GM18499 (cell line): Measurements from ENCODE around the gene RPL4.
"Not testable (repeated sequence)": the region's sequence is repeated elsewhere in the genome, so short reads cannot be mapped to it uniquely, and the experiment has no call there.

Experiments
- ATAC-seq: cut with Tn5 transposase; IDR thresholded peaks from one replicate; pipeline ENCODE4 v1.9.1; 2021; ENCODE audit warnings: moderate number of reproducible peaks; ENCODE audit not compliant: insufficient read depth, unreplicated experiment

Gene RPL4

GRCh38 chr15:66461294-66461693 lies 43.4 kb downstream of the RPL4 start:
- not testable (repeated sequence) for ATAC-seq

- ATAC-seq: no peak
Measured at GRCh38 chr15:66459818-66460615, 44.6 kb downstream of the RPL4 start.

GRCh38 chr15:66456211-66456610 lies 48.4 kb downstream of the RPL4 start:
- ATAC-seq: no peak

GRCh38 chr15:66454143-66454542 lies 50.5 kb downstream of the RPL4 start:
- ATAC-seq: no peak

GRCh38 chr15:66452971-66453580 lies 51.6 kb downstream of the RPL4 start:
- ATAC-seq: no peak

- no peak for ATAC-seq
Measured at GRCh38 chr15:66452420-66452819, 52.2 kb downstream of the RPL4 start.
